ENCODE measurements around the gene ARHGAP15. TPM values are rescaled to one million over a fixed set of nuclear protein-coding genes. Genes with fewer than 3 reads are reported as not detected.

The ARHGAP15 gene
- total and polyA plus RNA-seq, 4 donors: 3.8 to 17.9 (median 13.2) TPM

GRCh38 chr2:143594161-143594560 lies 464.9 kb downstream of the ARHGAP15 start:
- no peak overlapping the region for H3K4me3 ChIP-seq (ENCODE audit: low read depth in 1 of 3, low read length in 3 of 3)
- H3K9ac ChIP-seq (ENCODE audit: low read depth in 1 of 2, low read length in 2 of 2): no peak overlapping the region
- no peaks in the 10 kb centered on the region for H3K9me3 ChIP-seq (ENCODE audit: control insufficient read depth in 4 of 4, low read length in 3 of 4)
- no peaks in the 10 kb centered on the region for H3K4me1 ChIP-seq (ENCODE audit: control insufficient read depth in 4 of 4, insufficient read depth in 4 of 4, low read length in 3 of 4)
- H3K27me3 ChIP-seq (ENCODE audit: control insufficient read depth in 4 of 4, insufficient read depth in 4 of 4, low read length in 3 of 4): no peaks in the 10 kb centered on the region
- no peak overlapping the region for H3K27ac ChIP-seq (ENCODE audit: low read depth in 1 of 2, low read length in 2 of 2)
- no peak for DNase-seq (ENCODE audit: low spot score)
- WGBS: 80% methylated on average over 7 of the region's 7 CpGs
- no peak for TF ChIP-seq GABPA (IDR thresholded peaks at IDR 0.05 in 1 of 2, conservative IDR thresholded peaks at IDR 0.05 in 1 of 2)
- no peak for TF ChIP-seq HNF4G (IDR thresholded peaks at IDR 0.05)
- TF ChIP-seq MAX (IDR thresholded peaks at IDR 0.05): no peak
- no peak for TF ChIP-seq RXRA (IDR thresholded peaks at IDR 0.05)
- TF ChIP-seq CTCF (IDR thresholded peaks at IDR 0.05; ENCODE audit: low read depth, low read length, missing input control): no peak
- TF ChIP-seq FOXA2 (IDR thresholded peaks at IDR 0.05): no peak
- no peak for TF ChIP-seq HNF4A (conservative IDR thresholded peaks at IDR 0.05)
- TF ChIP-seq TAF1 (conservative IDR thresholded peaks at IDR 0.05): no peak
- TF ChIP-seq REST (IDR thresholded peaks at IDR 0.05): no peak
- TF ChIP-seq SP1 (IDR thresholded peaks at IDR 0.05): no peak
- no peak for TF ChIP-seq NR2F2 (IDR thresholded peaks at IDR 0.05)
- no peak for TF ChIP-seq ATF3 (IDR thresholded peaks at IDR 0.05)
- TF ChIP-seq JUND (IDR thresholded peaks at IDR 0.05): no peak
- no peaks in the 10 kb centered on the region for H3K36me3 ChIP-seq (ENCODE audit: control insufficient read depth in 4 of 4, insufficient read depth in 3 of 4, low read depth in 1 of 4, low read length in 3 of 4)

GRCh38 chr2:143594745-143595144 lies 465.5 kb downstream of the ARHGAP15 start:
- 39% methylated on average over 2 of the region's 2 CpGs for WGBS
- H3K27ac ChIP-seq (ENCODE audit: low read depth in 1 of 2, low read length in 2 of 2): no peak overlapping the region
- H3K36me3 ChIP-seq (ENCODE audit: control insufficient read depth in 4 of 4, insufficient read depth in 3 of 4, low read depth in 1 of 4, low read length in 3 of 4): no peaks in the 10 kb centered on the region

More at GRCh38 chr2:143594745-143595144, 465.5 kb downstream of the ARHGAP15 start:
- TF ChIP-seq RAD21 (IDR thresholded peaks at IDR 0.05): no peak
- TF ChIP-seq REST (IDR thresholded peaks at IDR 0.05): no peak
- no peak for TF ChIP-seq FOXA2 (IDR thresholded peaks at IDR 0.05)
- no peak for TF ChIP-seq EGR1 (IDR thresholded peaks at IDR 0.05; ENCODE audit: low read depth in 2 of 2)
- no peak for TF ChIP-seq ATF3 (IDR thresholded peaks at IDR 0.05)
- no peak for TF ChIP-seq YY1 (IDR thresholded peaks at IDR 0.05)
- no peak for TF ChIP-seq HNF4G (IDR thresholded peaks at IDR 0.05)
- TF ChIP-seq SP1 (IDR thresholded peaks at IDR 0.05): no peak
- no peak for TF ChIP-seq NR2F2 (IDR thresholded peaks at IDR 0.05)
- TF ChIP-seq RXRA (IDR thresholded peaks at IDR 0.05): no peak
- no peaks in the 10 kb centered on the region for H3K9me3 ChIP-seq (ENCODE audit: control insufficient read depth in 4 of 4, low read length in 3 of 4)
- H3K27me3 ChIP-seq (ENCODE audit: control insufficient read depth in 4 of 4, insufficient read depth in 4 of 4, low read length in 3 of 4): no peaks in the 10 kb centered on the region
- no peak overlapping the region for H3K4me3 ChIP-seq (ENCODE audit: low read depth in 1 of 3, low read length in 3 of 3)
- no peak for DNase-seq (ENCODE audit: low spot score)
- no peaks in the 10 kb centered on the region for H3K4me1 ChIP-seq (ENCODE audit: control insufficient read depth in 4 of 4, insufficient read depth in 4 of 4, low read length in 3 of 4)
- no peak overlapping the region for H3K9ac ChIP-seq (ENCODE audit: low read depth in 1 of 2, low read length in 2 of 2)

Data from liver (tissue), 9 donors.